ENCODE measurements around the gene SLC43A2.

The SLC43A2 gene

DNA sequence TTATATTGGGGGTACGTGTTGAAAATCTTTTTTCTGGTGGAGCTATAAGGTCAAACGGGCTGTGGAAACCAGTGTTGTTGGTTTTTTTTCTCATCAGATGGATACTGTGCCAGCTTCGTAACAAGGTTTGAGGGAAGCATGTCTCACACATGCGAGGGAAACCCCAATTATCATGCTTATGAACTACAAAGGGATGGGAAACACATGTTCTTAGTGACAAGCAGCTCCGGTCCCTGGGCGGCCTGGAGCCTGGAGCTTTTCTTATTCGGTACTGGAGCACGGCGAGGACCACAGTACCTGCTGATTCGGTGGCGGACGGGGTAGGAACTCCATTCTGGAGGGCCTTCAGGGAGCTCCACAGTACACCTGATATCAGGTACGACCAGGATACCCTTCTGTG lies 12.5 kb downstream of the SLC43A2 start:
- TF ChIP-seq PPARA (CRISPR knock-in tag; IDR thresholded peaks at IDR 0.05; ENCODE audit: borderline replicate concordance) = no peak

DNA sequence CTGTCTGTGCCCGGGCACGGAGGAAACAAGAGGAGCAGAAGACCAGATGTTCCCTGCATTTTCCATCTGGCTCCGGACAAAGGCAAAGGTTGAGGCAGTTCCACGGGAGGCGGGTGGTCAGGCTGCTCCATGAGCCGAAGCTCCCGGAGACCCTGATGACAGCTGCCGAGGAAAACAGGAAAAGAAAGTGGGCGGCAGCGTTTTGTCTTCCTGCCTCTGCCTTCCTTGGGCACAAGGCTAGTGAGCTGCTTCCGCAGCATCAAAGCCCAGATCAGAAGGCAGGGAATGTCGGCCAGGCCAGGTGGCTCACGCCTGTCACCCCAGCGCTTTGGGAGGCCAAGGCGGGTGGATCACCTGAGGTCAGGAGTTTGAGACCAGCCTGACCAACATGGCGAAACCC lies 16.2 kb downstream of the SLC43A2 start:
- TF ChIP-seq ISL1 (CRISPR knock-in tag; IDR thresholded peaks at IDR 0.05) (no peak), ARNTL (CRISPR knock-in tag; IDR thresholded peaks at IDR 0.05; ENCODE audit: borderline replicate concordance, low read depth) (no peak), GLIS3 (CRISPR knock-in tag; IDR thresholded peaks at IDR 0.05) (no peak), ESRRG (CRISPR knock-in tag; IDR thresholded peaks at IDR 0.05) (no peak), TCF4 (CRISPR knock-in tag; IDR thresholded peaks at IDR 0.05; ENCODE audit: borderline replicate concordance) (no peak), ZNF70 (CRISPR knock-in tag; IDR thresholded peaks at IDR 0.05) (no peak), SNAI2 (CRISPR knock-in tag; IDR thresholded peaks at IDR 0.05) (no peak)
- TF ChIP-seq, protein P1, sequence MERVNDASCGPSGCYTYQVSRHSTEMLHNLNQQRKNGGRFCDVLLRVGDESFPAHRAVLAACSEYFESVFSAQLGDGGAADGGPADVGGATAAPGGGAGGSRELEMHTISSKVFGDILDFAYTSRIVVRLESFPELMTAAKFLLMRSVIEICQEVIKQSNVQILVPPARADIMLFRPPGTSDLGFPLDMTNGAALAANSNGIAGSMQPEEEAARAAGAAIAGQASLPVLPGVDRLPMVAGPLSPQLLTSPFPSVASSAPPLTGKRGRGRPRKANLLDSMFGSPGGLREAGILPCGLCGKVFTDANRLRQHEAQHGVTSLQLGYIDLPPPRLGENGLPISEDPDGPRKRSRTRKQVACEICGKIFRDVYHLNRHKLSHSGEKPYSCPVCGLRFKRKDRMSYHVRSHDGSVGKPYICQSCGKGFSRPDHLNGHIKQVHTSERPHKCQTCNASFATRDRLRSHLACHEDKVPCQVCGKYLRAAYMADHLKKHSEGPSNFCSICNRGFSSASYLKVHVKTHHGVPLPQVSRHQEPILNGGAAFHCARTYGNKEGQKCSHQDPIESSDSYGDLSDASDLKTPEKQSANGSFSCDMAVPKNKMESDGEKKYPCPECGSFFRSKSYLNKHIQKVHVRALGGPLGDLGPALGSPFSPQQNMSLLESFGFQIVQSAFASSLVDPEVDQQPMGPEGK (CRISPR knock-in tag; IDR thresholded peaks at IDR 0.05; ENCODE audit: borderline replicate concordance) = no peak
- TF ChIP-seq, protein P2, sequence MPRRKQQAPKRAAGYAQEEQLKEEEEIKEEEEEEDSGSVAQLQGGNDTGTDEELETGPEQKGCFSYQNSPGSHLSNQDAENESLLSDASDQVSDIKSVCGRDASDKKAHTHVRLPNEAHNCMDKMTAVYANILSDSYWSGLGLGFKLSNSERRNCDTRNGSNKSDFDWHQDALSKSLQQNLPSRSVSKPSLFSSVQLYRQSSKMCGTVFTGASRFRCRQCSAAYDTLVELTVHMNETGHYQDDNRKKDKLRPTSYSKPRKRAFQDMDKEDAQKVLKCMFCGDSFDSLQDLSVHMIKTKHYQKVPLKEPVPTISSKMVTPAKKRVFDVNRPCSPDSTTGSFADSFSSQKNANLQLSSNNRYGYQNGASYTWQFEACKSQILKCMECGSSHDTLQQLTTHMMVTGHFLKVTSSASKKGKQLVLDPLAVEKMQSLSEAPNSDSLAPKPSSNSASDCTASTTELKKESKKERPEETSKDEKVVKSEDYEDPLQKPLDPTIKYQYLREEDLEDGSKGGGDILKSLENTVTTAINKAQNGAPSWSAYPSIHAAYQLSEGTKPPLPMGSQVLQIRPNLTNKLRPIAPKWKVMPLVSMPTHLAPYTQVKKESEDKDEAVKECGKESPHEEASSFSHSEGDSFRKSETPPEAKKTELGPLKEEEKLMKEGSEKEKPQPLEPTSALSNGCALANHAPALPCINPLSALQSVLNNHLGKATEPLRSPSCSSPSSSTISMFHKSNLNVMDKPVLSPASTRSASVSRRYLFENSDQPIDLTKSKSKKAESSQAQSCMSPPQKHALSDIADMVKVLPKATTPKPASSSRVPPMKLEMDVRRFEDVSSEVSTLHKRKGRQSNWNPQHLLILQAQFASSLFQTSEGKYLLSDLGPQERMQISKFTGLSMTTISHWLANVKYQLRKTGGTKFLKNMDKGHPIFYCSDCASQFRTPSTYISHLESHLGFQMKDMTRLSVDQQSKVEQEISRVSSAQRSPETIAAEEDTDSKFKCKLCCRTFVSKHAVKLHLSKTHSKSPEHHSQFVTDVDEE (CRISPR knock-in tag; IDR thresholded peaks at IDR 0.05) = no peak
- TF ChIP-seq, protein P3, sequence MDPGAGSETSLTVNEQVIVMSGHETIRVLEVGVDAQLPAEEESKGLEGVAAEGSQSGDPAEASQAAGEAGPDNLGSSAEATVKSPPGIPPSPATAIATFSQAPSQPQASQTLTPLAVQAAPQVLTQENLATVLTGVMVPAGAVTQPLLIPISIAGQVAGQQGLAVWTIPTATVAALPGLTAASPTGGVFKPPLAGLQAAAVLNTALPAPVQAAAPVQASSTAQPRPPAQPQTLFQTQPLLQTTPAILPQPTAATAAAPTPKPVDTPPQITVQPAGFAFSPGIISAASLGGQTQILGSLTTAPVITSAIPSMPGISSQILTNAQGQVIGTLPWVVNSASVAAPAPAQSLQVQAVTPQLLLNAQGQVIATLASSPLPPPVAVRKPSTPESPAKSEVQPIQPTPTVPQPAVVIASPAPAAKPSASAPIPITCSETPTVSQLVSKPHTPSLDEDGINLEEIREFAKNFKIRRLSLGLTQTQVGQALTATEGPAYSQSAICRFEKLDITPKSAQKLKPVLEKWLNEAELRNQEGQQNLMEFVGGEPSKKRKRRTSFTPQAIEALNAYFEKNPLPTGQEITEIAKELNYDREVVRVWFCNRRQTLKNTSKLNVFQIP (CRISPR knock-in tag; IDR thresholded peaks at IDR 0.05; ENCODE audit: borderline replicate concordance, low read depth) = no peak
- no peak for ATAC-seq

More for the DNA sequence above, 12.5 kb downstream of the SLC43A2 start:
- ATAC-seq = no peak

DNA sequence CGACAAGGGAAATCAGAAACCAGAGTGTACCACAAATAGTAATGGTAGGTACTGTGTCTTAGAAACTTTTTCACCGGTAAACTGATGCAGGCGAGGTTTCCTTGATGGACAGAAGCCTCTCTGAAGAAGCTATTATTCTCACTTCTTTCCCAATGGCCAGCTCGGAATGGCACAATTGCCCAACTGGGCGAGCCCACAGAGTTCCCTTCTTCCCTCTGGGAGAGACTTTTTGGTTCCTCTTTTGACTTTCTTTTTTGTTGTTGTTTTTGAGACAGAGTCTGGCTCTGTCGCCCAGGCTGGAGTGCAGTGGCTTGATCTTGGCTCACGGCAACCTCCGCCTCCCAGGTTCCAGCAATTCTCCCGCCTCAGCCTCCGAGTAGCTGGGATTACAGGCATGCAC lies 16.9 kb downstream of the SLC43A2 start:
- no peak for ATAC-seq
- TF ChIP-seq ARNTL (CRISPR knock-in tag; IDR thresholded peaks at IDR 0.05; ENCODE audit: borderline replicate concordance, low read depth) (no peak), ISL1 (CRISPR knock-in tag; IDR thresholded peaks at IDR 0.05) (no peak), ZNF565 (CRISPR knock-in tag; conservative IDR thresholded peaks at IDR 0.05; ENCODE audit: low read depth) (no peak), BACH2 (CRISPR knock-in tag; IDR thresholded peaks at IDR 0.05; ENCODE audit: borderline replicate concordance) (no peak), TOX (CRISPR knock-in tag; IDR thresholded peaks at IDR 0.05; ENCODE audit: borderline replicate concordance) (no peak), TCF4 (CRISPR knock-in tag; IDR thresholded peaks at IDR 0.05; ENCODE audit: borderline replicate concordance) (no peak), PPARA (CRISPR knock-in tag; IDR thresholded peaks at IDR 0.05; ENCODE audit: borderline replicate concordance) (no peak), ZNF70 (CRISPR knock-in tag; IDR thresholded peaks at IDR 0.05) (no peak)

DNA sequence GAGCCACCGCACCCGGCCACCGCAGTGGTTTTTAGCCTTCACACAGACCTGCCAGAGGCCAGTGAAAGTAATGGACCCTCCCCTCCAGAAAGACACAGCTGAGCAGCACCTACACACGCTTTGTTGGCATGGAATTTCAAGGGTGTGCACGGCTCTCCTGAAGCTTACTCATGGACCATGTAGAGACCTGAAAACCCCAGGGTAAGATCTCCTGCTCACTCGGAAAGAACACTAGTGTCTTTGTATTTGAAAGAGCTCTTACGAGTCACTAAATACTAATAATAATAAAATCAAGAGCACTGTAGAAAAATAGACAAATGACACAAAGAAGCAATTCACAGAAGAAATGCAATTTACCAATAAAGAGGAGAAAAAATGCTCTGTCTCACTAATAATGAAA lies 20.0 kb downstream of the SLC43A2 start:
- no peak for ATAC-seq
- no peak for TF ChIP-seq ARNTL (CRISPR knock-in tag; IDR thresholded peaks at IDR 0.05; ENCODE audit: borderline replicate concordance, low read depth)
- TF ChIP-seq ZFP3 (CRISPR knock-in tag; IDR thresholded peaks at IDR 0.05) = no peak
- TF ChIP-seq ZC3H10 (CRISPR knock-in tag; IDR thresholded peaks at IDR 0.05) = no peak
- no peak for TF ChIP-seq ZNF70 (CRISPR knock-in tag; IDR thresholded peaks at IDR 0.05)

DNA sequence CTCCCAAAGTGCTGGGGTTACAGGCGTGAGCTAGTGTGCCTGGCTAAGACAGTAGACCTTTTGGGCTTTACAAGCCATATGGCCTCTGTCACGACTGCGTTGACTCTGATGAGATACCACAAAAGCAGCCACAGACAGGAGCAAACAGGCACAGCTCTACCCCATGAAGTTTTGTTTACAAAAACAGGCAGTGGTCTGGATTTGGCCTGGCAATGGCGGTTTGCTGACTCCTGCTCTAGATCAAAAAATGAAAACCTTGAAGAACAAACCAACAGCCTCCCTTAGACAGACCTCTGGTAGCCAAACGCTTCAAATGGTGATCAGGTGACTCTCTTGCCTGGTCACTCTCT lies 20.7 kb downstream of the SLC43A2 start:
- TF ChIP-seq BACH2 (CRISPR knock-in tag; IDR thresholded peaks at IDR 0.05; ENCODE audit: borderline replicate concordance) (no peak), OSR1 (CRISPR knock-in tag; IDR thresholded peaks at IDR 0.05) (no peak), ZFP3 (CRISPR knock-in tag; IDR thresholded peaks at IDR 0.05) (no peak), ESRRG (CRISPR knock-in tag; IDR thresholded peaks at IDR 0.05) (no peak), ZNF8 (CRISPR knock-in tag; IDR thresholded peaks at IDR 0.05) (no peak), TCF4 (CRISPR knock-in tag; IDR thresholded peaks at IDR 0.05; ENCODE audit: borderline replicate concordance) (no peak)
- TF ChIP-seq, protein P1 (CRISPR knock-in tag; IDR thresholded peaks at IDR 0.05; ENCODE audit: borderline replicate concordance) = no peak
- no peak for ATAC-seq

Measured in SK-N-SH treated with all-trans-retinoic acid at 6 μM for 48 hours (cell line).